Endothelial cell of umbilical vein (primary cell): Measurements from ENCODE around the gene GALNT2.

ENCODE experiments used
- GATA2 ChIP-seq: IDR thresholded peaks from 2 replicates; pipeline ENCODE4 v1.7.0; 2011; ENCODE audit warnings: low read depth, mild to moderate bottlenecking, moderate library complexity, mixed read lengths, low read length; ENCODE audit not compliant: insufficient read length, insufficient read depth
- POLR2A ChIP-seq: IDR thresholded peaks from 2 replicates; pipeline ENCODE4 v1.6.1; 2012; ENCODE audit warnings: low read depth, mild to moderate bottlenecking, control low read depth, low read length
- POLR2AphosphoS5 ChIP-seq: IDR thresholded peaks from 2 replicates; pipeline ENCODE4 v1.6.1; 2012; ENCODE audit warnings: low read depth, mild to moderate bottlenecking, control low read depth, low read length, moderate library complexity; ENCODE audit not compliant: insufficient read depth
- TF ChIP-seq, protein P1 (sequence below), 2 donors: IDR thresholded peaks; 1 replicate in 1 of 2; 2 replicates in 1 of 2; pipeline ENCODE4 v1.5.1; 2011; ENCODE audit warnings: low read length in 2 of 2, mild to moderate bottlenecking in 2 of 2, moderate library complexity in 2 of 2, control low read depth in 1 of 2, inconsistent platforms in 1 of 2, low read depth in 1 of 2; ENCODE audit not compliant: insufficient read depth in 1 of 2; ENCODE audit errors: extremely low read depth in 1 of 2

DNA sequence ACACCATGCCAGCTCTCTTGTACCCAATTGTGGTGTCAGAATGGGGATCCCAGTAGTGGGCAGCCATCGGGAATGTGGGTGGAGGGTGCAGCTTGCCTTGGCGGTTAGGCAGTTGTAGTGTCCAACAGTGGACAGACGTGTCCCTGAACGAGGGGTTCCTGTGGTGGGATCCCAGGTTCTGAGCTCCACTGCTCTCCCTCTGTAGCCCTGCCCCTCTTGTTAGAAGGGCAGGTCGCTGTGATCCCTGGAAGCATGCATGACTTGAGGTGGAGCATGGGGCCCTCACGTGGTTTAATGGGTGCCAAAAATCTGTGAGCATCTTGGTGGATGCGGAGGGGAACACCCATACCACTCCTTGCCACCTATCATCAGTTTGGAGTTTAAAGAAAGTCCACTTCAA, 4.3 kb downstream of the GALNT2 start:
- TF ChIP-seq GATA2 (no peak), POLR2AphosphoS5 (no peak), POLR2A (no peak)
- TF ChIP-seq, protein P1, sequence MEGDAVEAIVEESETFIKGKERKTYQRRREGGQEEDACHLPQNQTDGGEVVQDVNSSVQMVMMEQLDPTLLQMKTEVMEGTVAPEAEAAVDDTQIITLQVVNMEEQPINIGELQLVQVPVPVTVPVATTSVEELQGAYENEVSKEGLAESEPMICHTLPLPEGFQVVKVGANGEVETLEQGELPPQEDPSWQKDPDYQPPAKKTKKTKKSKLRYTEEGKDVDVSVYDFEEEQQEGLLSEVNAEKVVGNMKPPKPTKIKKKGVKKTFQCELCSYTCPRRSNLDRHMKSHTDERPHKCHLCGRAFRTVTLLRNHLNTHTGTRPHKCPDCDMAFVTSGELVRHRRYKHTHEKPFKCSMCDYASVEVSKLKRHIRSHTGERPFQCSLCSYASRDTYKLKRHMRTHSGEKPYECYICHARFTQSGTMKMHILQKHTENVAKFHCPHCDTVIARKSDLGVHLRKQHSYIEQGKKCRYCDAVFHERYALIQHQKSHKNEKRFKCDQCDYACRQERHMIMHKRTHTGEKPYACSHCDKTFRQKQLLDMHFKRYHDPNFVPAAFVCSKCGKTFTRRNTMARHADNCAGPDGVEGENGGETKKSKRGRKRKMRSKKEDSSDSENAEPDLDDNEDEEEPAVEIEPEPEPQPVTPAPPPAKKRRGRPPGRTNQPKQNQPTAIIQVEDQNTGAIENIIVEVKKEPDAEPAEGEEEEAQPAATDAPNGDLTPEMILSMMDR (IDR thresholded peaks at IDR 0.05; ENCODE audit: extremely low read depth in 1 of 2, insufficient read depth in 1 of 2, low read depth in 1 of 2, low read length in 2 of 2), result no peak
